ENCODE results near the gene TUBB4B.

The TUBB4B gene

GRCh38 chr9:137277329-137278041 lies 36.4 kb downstream of the TUBB4B start, which contains the start of gene TOR4A:
Gene TOR4A, plus strand, starts transcription at chr9:137277726. Its CDS starts 964 bp downstream, at chr9:137278690.
- H3K4me3 ChIP-seq (ENCODE audit: low read length): peak within 1 kb of the TSS; percentile 72
- no peak for TF ChIP-seq CTCF (IDR thresholded peaks at IDR 0.05; ENCODE audit: insufficient read depth, low read depth, low read length, missing control alignments)
- peak; percentile 80 for DNase-seq (ENCODE audit: low read depth)

GRCh38 chr9:137278061-137278701 lies 37.1 kb downstream of the TUBB4B start:
- peak; percentile 31 for DNase-seq (ENCODE audit: low read depth)
- no peak for TF ChIP-seq CTCF (IDR thresholded peaks at IDR 0.05; ENCODE audit: insufficient read depth, low read depth, low read length, missing control alignments)
- peak overlapping the region; percentile 72 for H3K4me3 ChIP-seq (ENCODE audit: low read length)

GRCh38 chr9:137278721-137279711 lies 37.9 kb downstream of the TUBB4B start:
- H3K4me3 ChIP-seq (ENCODE audit: low read length): peak overlapping the region; percentile 72
- no peak for TF ChIP-seq CTCF (IDR thresholded peaks at IDR 0.05; ENCODE audit: insufficient read depth, low read depth, low read length, missing control alignments)
- DNase-seq (ENCODE audit: low read depth): no peak

- no peak overlapping the region for H3K4me3 ChIP-seq (ENCODE audit: low read length)
- no peak for DNase-seq (ENCODE audit: low read depth)
- TF ChIP-seq CTCF (IDR thresholded peaks at IDR 0.05; ENCODE audit: insufficient read depth, low read depth, low read length, missing control alignments): no peak
Measured at GRCh38 chr9:137279741-137280473, 38.8 kb downstream of the TUBB4B start.

- DNase-seq (ENCODE audit: low read depth): peak; percentile 35
- peak; percentile 34 for TF ChIP-seq CTCF (IDR thresholded peaks at IDR 0.05; ENCODE audit: insufficient read depth, low read depth, low read length, missing control alignments)
- no peak overlapping the region for H3K4me3 ChIP-seq (ENCODE audit: low read length)
Measured at GRCh38 chr9:137280474-137281344, 39.6 kb downstream of the TUBB4B start.

Data from epithelial cell of esophagus (primary cell).